ENCODE data around the gene SATB2. TPM values are rescaled to one million over a fixed set of nuclear protein-coding genes. Genes with fewer than 3 reads are reported as not detected.
A peak's percentile ranks its signal among the peaks of the same experiment; 100 is the strongest.

Gene SATB2
- total and polyA plus RNA-seq, 2 experiments from 2014 or later, result 3.0 to 9.9 TPM

DNA sequence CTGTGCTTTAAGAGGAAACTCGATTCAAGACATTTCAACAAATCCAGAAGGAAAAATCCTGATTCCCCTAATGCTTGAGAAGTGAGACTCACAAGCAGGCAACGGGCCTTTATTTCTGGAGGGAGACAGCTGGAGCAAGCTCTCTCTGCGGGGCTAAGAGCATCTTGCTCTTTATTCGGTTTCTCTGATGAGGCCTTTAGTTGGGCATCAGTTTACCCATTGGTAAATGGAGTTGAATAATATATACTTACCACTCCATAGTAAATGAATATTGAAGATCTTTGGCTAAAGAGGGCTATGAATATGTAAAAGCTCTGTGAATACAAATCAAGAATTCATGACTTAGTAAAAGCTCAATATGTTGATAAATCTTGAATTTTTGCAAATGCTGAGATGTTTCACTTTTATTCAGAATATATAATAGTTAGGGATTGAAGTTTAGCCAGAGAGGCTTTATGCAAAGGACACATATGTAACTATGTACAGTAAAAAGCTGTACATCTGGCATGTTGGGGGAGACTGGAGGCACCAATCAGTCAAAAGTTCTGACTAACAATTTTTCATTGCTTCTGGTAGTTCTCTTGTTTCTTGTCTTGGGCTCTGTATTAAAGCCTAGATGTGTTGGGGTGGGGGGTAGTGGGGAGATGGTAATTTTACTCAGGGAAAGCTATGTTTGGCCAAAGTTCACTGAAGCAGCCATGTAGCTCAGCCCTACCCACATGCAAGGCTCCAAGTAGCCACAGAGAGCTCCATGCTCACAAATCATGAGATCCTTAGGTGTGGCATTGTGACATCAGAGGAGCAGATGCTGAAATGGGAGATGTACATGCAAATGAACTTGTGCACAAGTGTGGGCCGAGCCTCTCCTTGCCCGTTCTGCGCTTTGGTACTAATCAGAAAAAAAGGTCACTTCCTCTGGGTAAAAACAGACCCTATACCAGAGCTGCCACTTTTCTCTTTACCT lies 200.2 kb downstream of the SATB2 start:
- 89 to 90% methylated on average over 7 of the region's 7 CpGs for WGBS, 2 experiments (ENCODE audit: low coverage in 1 of 2, low lambda C conversion rate in 2 of 2, missing lambda C conversion rate in 2 of 2)
- no peaks in the 10 kb centered on the region for H3K79me2 ChIP-seq (ENCODE audit: insufficient read depth)
- DNase-seq, result no peak
- no peak overlapping the region for H3K4me3 ChIP-seq
- H3K4me1 ChIP-seq (ENCODE audit: insufficient read depth), result 0 out of 2 replicates have a peak, but pooled peaks cover 4% of the 10 kb centered on the region
- H3K27ac ChIP-seq, result no peak overlapping the region
- H3K9me2 ChIP-seq (ENCODE audit: insufficient read depth), result no peaks in the 10 kb centered on the region
- H3K36me3 ChIP-seq (ENCODE audit: low read depth), result no peaks in the 10 kb centered on the region
- no peaks in the 10 kb centered on the region for H3K27me3 ChIP-seq (replicated peaks; ENCODE audit: insufficient read depth)
- H4K20me1 ChIP-seq (ENCODE audit: insufficient read depth), result no peaks in the 10 kb centered on the region
- TF ChIP-seq EZH2phosphoT487 (IDR thresholded peaks at IDR 0.05; ENCODE audit: insufficient read depth, low read depth), result no peak
- no peak for TF ChIP-seq EZH2 (IDR thresholded peaks at IDR 0.05; ENCODE audit: insufficient read depth, poor library complexity, severe bottlenecking)
- peaks cover 5% of the 10 kb centered on the region; the same call in 1 of the 2 replicates for H3F3A ChIP-seq (ENCODE audit: insufficient read depth)
- no peak overlapping the region for H3K4me2 ChIP-seq (ENCODE audit: unreplicated experiment)
- H3K9me3 ChIP-seq (ENCODE audit: low read depth), result no peaks in the 10 kb centered on the region
- no peak overlapping the region for H2AFZ ChIP-seq
- in situ Hi-C loops (cut with MboI), result no loop called here
- H3K9ac ChIP-seq, result no peak overlapping the region

DNA sequence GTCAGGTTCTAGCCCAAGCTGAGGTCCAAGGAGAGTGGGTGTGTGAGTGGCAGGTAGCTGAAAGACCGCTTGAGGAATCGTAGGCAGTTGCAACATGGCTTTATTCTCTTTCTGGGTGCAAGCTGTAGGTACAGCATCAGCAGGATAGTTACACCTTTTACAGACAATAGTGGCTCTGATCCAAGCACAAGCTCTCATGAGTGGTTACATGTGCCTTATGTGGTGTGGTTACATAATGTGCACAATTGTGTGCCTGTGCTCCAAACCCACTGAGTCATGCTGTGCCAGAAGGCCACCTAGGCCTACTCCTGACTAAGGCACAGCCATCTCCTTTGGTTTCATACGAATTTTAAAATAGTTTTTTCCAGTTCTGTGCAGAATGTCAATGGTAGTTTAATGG lies 227.6 kb downstream of the SATB2 start:
- in situ Hi-C loops (cut with MboI), result no loop called here

DNA sequence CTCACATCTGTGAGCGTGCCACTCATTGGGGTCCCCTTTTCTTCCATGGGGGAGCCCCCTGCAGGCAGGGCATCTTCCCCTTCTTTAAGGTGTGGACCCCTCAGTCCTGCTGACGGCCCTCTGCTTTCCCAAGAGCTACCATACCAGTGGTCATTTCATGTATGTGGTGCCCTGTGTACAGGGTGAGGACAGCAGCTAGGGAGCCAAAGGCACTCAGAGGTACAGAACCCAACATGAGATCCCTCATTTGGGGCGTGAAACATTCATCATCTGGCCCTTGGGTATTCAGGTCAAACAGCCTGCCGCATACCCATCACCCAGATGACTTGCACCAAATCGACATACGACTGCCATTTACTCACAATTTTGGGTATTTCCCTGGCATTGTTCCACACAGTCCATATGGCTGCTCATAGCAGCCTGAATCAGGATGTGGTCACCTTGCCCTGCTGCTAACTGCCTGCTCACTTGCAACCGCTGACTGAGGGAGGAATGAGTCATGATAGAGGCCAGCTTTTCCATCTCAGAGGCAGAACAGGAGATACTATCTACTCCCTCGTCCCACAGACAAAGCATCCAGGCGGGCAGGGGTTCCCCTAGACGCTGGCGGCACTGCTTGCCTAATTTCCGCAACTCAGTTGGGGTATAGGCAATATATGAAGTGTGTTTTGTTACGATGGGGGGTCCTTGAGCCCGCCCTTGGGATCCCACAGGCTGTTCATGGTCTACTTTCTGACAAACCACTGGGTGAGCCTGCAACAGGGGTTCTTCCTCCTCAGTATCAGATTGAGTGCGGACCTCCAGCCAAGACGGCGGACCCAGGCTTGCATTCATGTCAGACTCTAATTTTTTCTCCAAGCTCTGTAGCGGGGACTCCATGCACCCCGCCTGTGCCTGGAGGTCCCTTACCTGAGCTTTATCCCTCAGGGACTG lies 228.6 kb downstream of the SATB2 start:
- Histone ChIP-seq H3K79me2 (ENCODE audit: insufficient read depth) (no peaks in the 10 kb centered on the region), H3F3A (ENCODE audit: insufficient read depth) (peaks cover 11% of the 10 kb centered on the region; the same call in 1 of the 2 replicates), H3K36me3 (ENCODE audit: low read depth) (no peaks in the 10 kb centered on the region), H3K4me2 (ENCODE audit: unreplicated experiment) (peak overlapping the region; percentile 50), H3K9ac (no peak overlapping the region), H4K20me1 (ENCODE audit: insufficient read depth) (no peaks in the 10 kb centered on the region), H3K9me2 (ENCODE audit: insufficient read depth) (no peaks in the 10 kb centered on the region), H3K9me3 (ENCODE audit: low read depth) (no peaks in the 10 kb centered on the region), H2AFZ (no peak overlapping the region), H3K4me3 (no peak overlapping the region), H3K27ac (no peak overlapping the region), H3K4me1 (ENCODE audit: insufficient read depth) (peaks cover 12% of the 10 kb centered on the region), H3K27me3 (replicated peaks; ENCODE audit: insufficient read depth) (no peaks in the 10 kb centered on the region)
- DNase-seq, result peak; percentile 97
- no peak for TF ChIP-seq EZH2phosphoT487 (IDR thresholded peaks at IDR 0.05; ENCODE audit: insufficient read depth, low read depth)
- TF ChIP-seq EZH2 (IDR thresholded peaks at IDR 0.05; ENCODE audit: insufficient read depth, poor library complexity, severe bottlenecking), result no peak
- in situ Hi-C loops (cut with MboI), result no loop called here
- 48 to 50% methylated on average over 19 of the region's 19 CpGs for WGBS, 2 experiments (ENCODE audit: low coverage in 1 of 2, low lambda C conversion rate in 2 of 2, missing lambda C conversion rate in 2 of 2)

More for the DNA sequence above, 227.6 kb downstream of the SATB2 start:
- Histone ChIP-seq H3K36me3 (ENCODE audit: low read depth) (no peaks in the 10 kb centered on the region), H3K9me2 (ENCODE audit: insufficient read depth) (no peaks in the 10 kb centered on the region), H3K4me1 (ENCODE audit: insufficient read depth) (peaks cover 12% of the 10 kb centered on the region), H3K9ac (no peak overlapping the region), H2AFZ (no peak overlapping the region), H4K20me1 (ENCODE audit: insufficient read depth) (no peaks in the 10 kb centered on the region), H3K4me2 (ENCODE audit: unreplicated experiment) (no peak overlapping the region), H3K27ac (no peak overlapping the region), H3K9me3 (ENCODE audit: low read depth) (no peaks in the 10 kb centered on the region), H3K4me3 (no peak overlapping the region), H3K79me2 (ENCODE audit: insufficient read depth) (no peaks in the 10 kb centered on the region), H3K27me3 (replicated peaks; ENCODE audit: insufficient read depth) (no peaks in the 10 kb centered on the region), H3F3A (ENCODE audit: insufficient read depth) (peaks cover 11% of the 10 kb centered on the region; the same call in 1 of the 2 replicates)
- peak; percentile 11 for DNase-seq
- TF ChIP-seq EZH2 (IDR thresholded peaks at IDR 0.05; ENCODE audit: insufficient read depth, poor library complexity, severe bottlenecking) (no peak), EZH2phosphoT487 (IDR thresholded peaks at IDR 0.05; ENCODE audit: insufficient read depth, low read depth) (no peak)
- 81 to 84% methylated on average over 3 of the region's 3 CpGs for WGBS, 2 experiments (ENCODE audit: low coverage in 1 of 2, low lambda C conversion rate in 2 of 2, missing lambda C conversion rate in 2 of 2)

DNA sequence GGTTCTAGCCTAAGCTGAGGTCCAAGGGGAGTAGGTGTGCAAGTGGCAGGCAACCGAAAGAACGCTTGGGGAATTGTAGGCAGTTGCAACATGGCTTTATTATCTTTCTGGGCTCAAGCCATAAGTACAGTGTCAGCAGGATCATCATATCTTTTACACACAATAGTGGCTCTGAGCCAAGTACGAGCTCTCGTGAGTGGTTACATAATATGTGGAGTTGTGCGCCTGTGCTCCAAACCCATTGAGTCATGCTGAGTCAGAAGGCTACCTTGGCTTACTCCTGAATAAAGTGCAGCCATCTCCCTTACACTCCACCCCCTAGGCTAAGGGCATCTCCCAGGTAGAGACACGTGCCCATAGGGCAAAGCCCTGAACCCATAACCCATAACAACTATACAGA lies 233.9 kb downstream of the SATB2 start:
- Histone ChIP-seq H3K27me3 (replicated peaks; ENCODE audit: insufficient read depth) (no peaks in the 10 kb centered on the region), H3F3A (ENCODE audit: insufficient read depth) (peaks cover 13% of the 10 kb centered on the region; the same call in 1 of the 2 replicates), H3K36me3 (ENCODE audit: low read depth) (no peaks in the 10 kb centered on the region), H3K9me2 (ENCODE audit: insufficient read depth) (no peaks in the 10 kb centered on the region), H4K20me1 (ENCODE audit: insufficient read depth) (no peaks in the 10 kb centered on the region), H3K9ac (no peak overlapping the region), H3K27ac (no peak overlapping the region), H3K4me2 (ENCODE audit: unreplicated experiment) (no peak overlapping the region), H3K4me3 (no peak overlapping the region), H3K9me3 (ENCODE audit: low read depth) (no peaks in the 10 kb centered on the region), H3K79me2 (ENCODE audit: insufficient read depth) (no peaks in the 10 kb centered on the region), H3K4me1 (ENCODE audit: insufficient read depth) (peaks cover 4% of the 10 kb centered on the region), H2AFZ (no peak overlapping the region)
- in situ Hi-C loops (cut with MboI), result no loop called here
- WGBS, 2 experiments (ENCODE audit: low coverage in 1 of 2, low lambda C conversion rate in 2 of 2, missing lambda C conversion rate in 2 of 2), result 81 to 91% methylated on average over 6 of the region's 6 CpGs
- no peak for TF ChIP-seq EZH2phosphoT487 (IDR thresholded peaks at IDR 0.05; ENCODE audit: insufficient read depth, low read depth)
- no peak for TF ChIP-seq EZH2 (IDR thresholded peaks at IDR 0.05; ENCODE audit: insufficient read depth, poor library complexity, severe bottlenecking)
- DNase-seq, result peak; percentile 13

Measured in GM23248 (cell line).